OCI-LY3 (cell line): ENCODE measurements around the gene CTDSPL.

ENCODE experiments used
- CTCF ChIP-seq: fragments of 200-600, 300-600 bp; sonication (generic); IDR thresholded peaks from 2 replicates; pipeline ENCODE4 v1.5.1; 2014; ENCODE audit warnings: antibody characterized with exemption, low read length, low read depth
- EZH2phosphoT487 ChIP-seq: fragments of 200-600 bp; shearing (Covaris generic); IDR thresholded peaks from 2 replicates; pipeline ENCODE4 v1.6.1; 2018; ENCODE audit warnings: antibody characterized with exemption, mixed run types, low read depth

GRCh38 chr3:37855363-37855970 lies 6.2 kb upstream of the CTDSPL start:
- TF ChIP-seq CTCF (peak; percentile 97), EZH2phosphoT487 (no peak)
